Mesothelial cell of epicardium (in vitro differentiated cells): ENCODE measurements around the gene MYLIP. TPM values are rescaled to one million over a fixed set of nuclear protein-coding genes. Genes with fewer than 3 reads are reported as not detected.
A peak's percentile ranks its signal among the peaks of the same experiment; 100 is the strongest.

Source experiments
- DNase-seq, 2 experiments: peaks; one replicate each; pipeline ENCODE4 v3.0.0; 2021; ENCODE audit warnings: low spot score in 2 of 2; ENCODE audit not compliant: unreplicated experiment in 2 of 2
- H3K27ac Mint-ChIP-seq: 2 replicates; pipeline ENCODE4 v1.8.0; 2021; ENCODE audit warnings: mixed read lengths
- H3K27me3 Mint-ChIP-seq: 2 replicates; pipeline ENCODE4 v1.8.0; 2021; ENCODE audit warnings: low read depth, mixed read lengths
- H3K36me3 Mint-ChIP-seq: 2 replicates; pipeline ENCODE4 v1.8.0; 2021; ENCODE audit warnings: mixed read lengths
- H3K4me1 Mint-ChIP-seq: 2 replicates; pipeline ENCODE4 v1.8.0; 2021; ENCODE audit warnings: mixed read lengths
- H3K4me3 Mint-ChIP-seq: 2 replicates; pipeline ENCODE4 v1.8.0; 2021; ENCODE audit warnings: mild to moderate bottlenecking, moderate library complexity, mixed read lengths
- H3K9me3 Mint-ChIP-seq: 2 replicates; pipeline ENCODE4 v1.8.0; 2021; ENCODE audit warnings: mixed read lengths
- CTCF ChIP-seq: fragments of 200-600 bp; sonication (generic); IDR thresholded peaks from one replicate; pipeline ENCODE4 v1.5.0; 2021; ENCODE audit warnings: antibody characterized with exemption; ENCODE audit not compliant: unreplicated experiment
- total RNA-seq: library from RNA; stranded (reverse); gene quantifications from 3 replicates; pipeline ENCODE4 v1.2.1, GENCODE V29; 2021

The MYLIP gene
- total RNA-seq, 1 donor from 2014 or later = 25.7 TPM

- H3K27ac Mint-ChIP-seq = peak overlapping the region; percentile 52
- no peak overlapping the region for H3K4me3 Mint-ChIP-seq
- no peak for TF ChIP-seq CTCF
- H3K4me1 Mint-ChIP-seq = peaks cover 49% of the 10 kb centered on the region
- no peaks in the 10 kb centered on the region for H3K9me3 Mint-ChIP-seq
- DNase-seq = no peak
- H3K27me3 Mint-ChIP-seq = peaks cover 6% of the 10 kb centered on the region
- H3K36me3 Mint-ChIP-seq = no peaks in the 10 kb centered on the region
Measured at GRCh38 chr6:16163535-16164300, 34.8 kb downstream of the MYLIP start.

GRCh38 chr6:16165641-16166040 lies 36.8 kb downstream of the MYLIP start:
- TF ChIP-seq CTCF = no peak
- Mint-ChIP-seq H3K36me3 (no peaks in the 10 kb centered on the region), H3K27ac (peak overlapping the region; percentile 22), H3K4me3 (no peak overlapping the region), H3K27me3 (peaks cover 3% of the 10 kb centered on the region), H3K4me1 (peaks cover 52% of the 10 kb centered on the region), H3K9me3 (no peaks in the 10 kb centered on the region)
- no peak for DNase-seq

GRCh38 chr6:16166871-16167608 lies 38.2 kb downstream of the MYLIP start:
- Mint-ChIP-seq H3K36me3 (no peaks in the 10 kb centered on the region), H3K27ac (peak overlapping the region; percentile 91), H3K4me3 (no peak overlapping the region), H3K4me1 (peaks cover 64% of the 10 kb centered on the region), H3K9me3 (no peaks in the 10 kb centered on the region), H3K27me3 (no peaks in the 10 kb centered on the region)
- no peak for TF ChIP-seq CTCF
- no peak for DNase-seq

- no peak for TF ChIP-seq CTCF
- Mint-ChIP-seq H3K4me3 (no peak overlapping the region), H3K4me1 (peaks cover 61% of the 10 kb centered on the region), H3K9me3 (no peaks in the 10 kb centered on the region), H3K27me3 (no peaks in the 10 kb centered on the region), H3K27ac (peak overlapping the region; percentile 71), H3K36me3 (no peaks in the 10 kb centered on the region)
- DNase-seq = no peak
Measured at GRCh38 chr6:16168121-16168520, 39.2 kb downstream of the MYLIP start.

- no peak for DNase-seq
- Mint-ChIP-seq H3K4me1 (peaks cover 53% of the 10 kb centered on the region), H3K27ac (peak overlapping the region; percentile 68), H3K9me3 (no peaks in the 10 kb centered on the region), H3K36me3 (no peaks in the 10 kb centered on the region), H3K4me3 (no peak overlapping the region), H3K27me3 (no peaks in the 10 kb centered on the region)
- no peak for TF ChIP-seq CTCF
Measured at GRCh38 chr6:16168858-16169257, 40.0 kb downstream of the MYLIP start.
